BLaER1 treated with 17β-estradiol and CSF1 and Interleukin-3, amounts not matched to agents 10 nM and 100 nM (cell line): ENCODE measurements around the gene VEZF1.
A peak's percentile ranks its signal among the peaks of the same experiment; 100 is the strongest.

Source experiments
- H3K27ac ChIP-seq, 11 experiments: shearing (Covaris generic); formaldehyde crosslinking; 2 replicates each; pipeline ENCODE4 v1.8.1; 2022
- H3K27me3 ChIP-seq, 11 experiments: shearing (Covaris generic); formaldehyde crosslinking; 2 replicates each; pipeline ENCODE4 v1.8.1; 2022
- H3K36me3 ChIP-seq, 11 experiments: shearing (Covaris generic); formaldehyde crosslinking; 2 replicates each; pipeline ENCODE4 v1.8.1; 2022
- H3K4me1 ChIP-seq, 10 experiments: shearing (Covaris generic); formaldehyde crosslinking; 2 replicates each; pipeline ENCODE4 v1.8.1; 2022
- H3K4me2 ChIP-seq, 11 experiments: shearing (Covaris generic); formaldehyde crosslinking; 2 replicates each; pipeline ENCODE4 v1.8.1; 2022
- H3K4me3 ChIP-seq, 10 experiments: shearing (Covaris generic); formaldehyde crosslinking; 2 replicates each; pipeline ENCODE4 v1.8.1; 2022
- H3K9ac ChIP-seq, 11 experiments: shearing (Covaris generic); formaldehyde crosslinking; 2 replicates each; pipeline ENCODE4 v1.8.1; 2022
- H3K9me3 ChIP-seq, 11 experiments: shearing (Covaris generic); formaldehyde crosslinking; replicated peaks in 1 of 11; 2 replicates each; pipeline ENCODE4 v1.8.1; 2022
- H4K20me1 ChIP-seq, 11 experiments: shearing (Covaris generic); formaldehyde crosslinking; 2 replicates each; pipeline ENCODE4 v1.8.1; 2022
- Cebpa-rat ChIP-seq, 11 experiments: shearing (Covaris generic); IDR thresholded peaks; 2 replicates each; pipeline ENCODE4 v1.8.1; 2022

The VEZF1 gene

GRCh38 chr17:57927048-57927723 is 60.9 kb downstream of the VEZF1 start:
- no peak overlapping the region for H3K4me3 ChIP-seq
- H3K36me3 ChIP-seq: no peaks in the 10 kb centered on the region; a peak in 1 of 22 replicates
- H4K20me1 ChIP-seq: peaks cover 0 to 42% (median 7%) of the 10 kb centered on the region in 11 experiments; a peak in 9 of 22 replicates
- peak overlapping the region in 2 of 11 experiments; percentile 3 to 35; a peak in 1 of 22 replicates for H3K9ac ChIP-seq
- H3K4me1 ChIP-seq: peaks cover 47 to 67% (median 56%) of the 10 kb centered on the region in 10 experiments
- H3K27ac ChIP-seq: no peak overlapping the region
- H3K27me3 ChIP-seq: peaks cover 0 to 17% (median 0%) of the 10 kb centered on the region in 11 experiments; a peak in 3 of 22 replicates
- H3K4me2 ChIP-seq: peak overlapping the region; percentile 40 to 91 (median 77)
- no peaks in the 10 kb centered on the region for H3K9me3 ChIP-seq
- no peak for TF ChIP-seq Cebpa-rat (IDR thresholded peaks at IDR 0.05)

- H3K4me2 ChIP-seq: peak overlapping the region; percentile 40 to 91 (median 77)
- peaks cover 0 to 42% (median 7%) of the 10 kb centered on the region in 11 experiments; a peak in 9 of 22 replicates for H4K20me1 ChIP-seq
- no peaks in the 10 kb centered on the region for H3K9me3 ChIP-seq
- TF ChIP-seq Cebpa-rat (IDR thresholded peaks at IDR 0.05): no peak
- H3K27me3 ChIP-seq: peaks cover 0 to 17% (median 0%) of the 10 kb centered on the region in 11 experiments; a peak in 3 of 22 replicates
- H3K4me1 ChIP-seq: peaks cover 46 to 66% (median 55%) of the 10 kb centered on the region in 10 experiments
- H3K9ac ChIP-seq: peak overlapping the region in 1 of 11 experiments; percentile 35; a peak in 1 of 22 replicates
- no peak overlapping the region for H3K27ac ChIP-seq
- H3K36me3 ChIP-seq: no peaks in the 10 kb centered on the region; a peak in 1 of 22 replicates
- no peak overlapping the region for H3K4me3 ChIP-seq
These were observed 61.4 kb downstream of the VEZF1 start for GRCh38 chr17:57926723-57927047.

- peaks cover 0 to 39% (median 7%) of the 10 kb centered on the region in 11 experiments; a peak in 9 of 22 replicates for H4K20me1 ChIP-seq
- H3K9ac ChIP-seq: peak overlapping the region in 4 of 11 experiments; percentile 20 to 37 (median 32); a peak in 5 of 22 replicates
- H3K9me3 ChIP-seq: no peaks in the 10 kb centered on the region
- TF ChIP-seq Cebpa-rat (IDR thresholded peaks at IDR 0.05): no peak
- peaks cover 34 to 59% (median 43%) of the 10 kb centered on the region in 10 experiments for H3K4me1 ChIP-seq
- H3K27me3 ChIP-seq: peaks cover 0 to 17% (median 0%) of the 10 kb centered on the region in 11 experiments; a peak in 3 of 22 replicates
- no peaks in the 10 kb centered on the region; a peak in 1 of 22 replicates for H3K36me3 ChIP-seq
- peak overlapping the region in 1 of 10 experiments; percentile 27; a peak in 2 of 20 replicates for H3K4me3 ChIP-seq
- peak overlapping the region; percentile 45 to 91 (median 77) for H3K4me2 ChIP-seq
- H3K27ac ChIP-seq: no peak overlapping the region
These were observed 62.6 kb downstream of the VEZF1 start for GRCh38 chr17:57925361-57925990.

- H4K20me1 ChIP-seq: peaks cover 0 to 35% (median 7%) of the 10 kb centered on the region in 11 experiments; a peak in 9 of 22 replicates
- no peaks in the 10 kb centered on the region for H3K9me3 ChIP-seq
- H3K4me1 ChIP-seq: peaks cover 33 to 52% (median 36%) of the 10 kb centered on the region in 10 experiments
- no peak overlapping the region for H3K27ac ChIP-seq
- no peak for TF ChIP-seq Cebpa-rat (IDR thresholded peaks at IDR 0.05)
- no peaks in the 10 kb centered on the region; a peak in 1 of 22 replicates for H3K36me3 ChIP-seq
- H3K4me3 ChIP-seq: no peak overlapping the region
- H3K27me3 ChIP-seq: peaks cover 0 to 17% (median 0%) of the 10 kb centered on the region in 11 experiments; a peak in 3 of 22 replicates
- H3K4me2 ChIP-seq: peak overlapping the region in 9 of 11 experiments; percentile 53 to 91 (median 78); a peak in 17 of 22 replicates
- peak overlapping the region in 2 of 11 experiments; percentile 2 to 31; a peak in 2 of 22 replicates for H3K9ac ChIP-seq
These were observed 63.4 kb downstream of the VEZF1 start for GRCh38 chr17:57924677-57925076.
